HG02885 (cell line): ENCODE results near the gene GIT2.
"Not testable (repeated sequence)": the region's sequence is repeated elsewhere in the genome, so short reads cannot be mapped to it uniquely, and the experiment has no call there.

Experiments
- ATAC-seq: cut with Tn5 transposase; IDR thresholded peaks from one replicate; pipeline ENCODE4 v1.9.1; 2021; ENCODE audit warnings: mild to moderate bottlenecking; ENCODE audit not compliant: unreplicated experiment, poor library complexity

The GIT2 gene

GRCh38 chr12:109950625-109951024 lies 45.5 kb downstream of the GIT2 start:
- no peak for ATAC-seq

GRCh38 chr12:109949089-109949488 lies 47.1 kb downstream of the GIT2 start:
- no peak for ATAC-seq

GRCh38 chr12:109948368-109948767 lies 47.8 kb downstream of the GIT2 start:
- no peak for ATAC-seq

GRCh38 chr12:109947521-109947920 lies 48.6 kb downstream of the GIT2 start:
- ATAC-seq = no peak

- ATAC-seq = no peak
These were observed 49.3 kb downstream of the GIT2 start for GRCh38 chr12:109946913-109947312.

GRCh38 chr12:109946505-109946904 lies 49.7 kb downstream of the GIT2 start:
- ATAC-seq = no peak

GRCh38 chr12:109944561-109945359 lies 51.4 kb downstream of the GIT2 start:
- ATAC-seq = no peak

- no peak for ATAC-seq
These were observed 52.4 kb downstream of the GIT2 start for GRCh38 chr12:109943811-109944210.

- ATAC-seq = no peak
These were observed 55.7 kb downstream of the GIT2 start for GRCh38 chr12:109940339-109940923.

- no peak for ATAC-seq
These were observed 56.7 kb downstream of the GIT2 start for GRCh38 chr12:109939504-109939903.

- no peak for ATAC-seq
These were observed 57.2 kb downstream of the GIT2 start for GRCh38 chr12:109938947-109939346.

- ATAC-seq = no peak
These were observed 58.8 kb downstream of the GIT2 start for GRCh38 chr12:109937371-109937770.

- no peak for ATAC-seq
These were observed 62.1 kb downstream of the GIT2 start for GRCh38 chr12:109934026-109934425.

- ATAC-seq = no peak
These were observed 63.2 kb downstream of the GIT2 start for GRCh38 chr12:109932878-109933503.

GRCh38 chr12:109931143-109931542 lies 65.0 kb downstream of the GIT2 start:
- no peak for ATAC-seq

GRCh38 chr12:109930028-109930800 lies 66.0 kb downstream of the GIT2 start:
- no peak for ATAC-seq

- ATAC-seq = not testable (repeated sequence)
These were observed 66.8 kb downstream of the GIT2 start for GRCh38 chr12:109929326-109929725.

GRCh38 chr12:109928058-109928656 lies 68.0 kb downstream of the GIT2 start:
- ATAC-seq = no peak

- no peak for ATAC-seq
These were observed 68.5 kb downstream of the GIT2 start for GRCh38 chr12:109927622-109928021.

- ATAC-seq = no peak
These were observed 69.5 kb downstream of the GIT2 start for GRCh38 chr12:109926488-109927210.
